Activated T-cell treated with anti-CD3 and anti-CD28 coated beads for 24 hours (primary cell): Measurements from ENCODE around the gene KLF3.

Experiments
- DNase-seq: peaks from one replicate; pipeline ENCODE4 v3.0.0-alpha.2; 2020; ENCODE audit warnings: low read depth

KLF3 gene

GRCh38 chr4:38656111-38656510, 7.9 kb upstream of the KLF3 start:
- DNase-seq: no peak

GRCh38 chr4:38659346-38659745, 4.7 kb upstream of the KLF3 start:
- no peak for DNase-seq

GRCh38 chr4:38660838-38661237, 3.2 kb upstream of the KLF3 start:
- DNase-seq: no peak

- no peak for DNase-seq
Measured at GRCh38 chr4:38661371-38661770, 2.6 kb upstream of the KLF3 start.

- no peak for DNase-seq
Measured at GRCh38 chr4:38662522-38663089, 1.4 kb upstream of the KLF3 start.

- peak; percentile 44 for DNase-seq
Measured at GRCh38 chr4:38663090-38663800, 754 bp upstream of the KLF3 start.

GRCh38 chr4:38664706-38665401, 855 bp downstream of the KLF3 start:
- DNase-seq: no peak

- no peak for DNase-seq
Measured at GRCh38 chr4:38665551-38666411, 1.8 kb downstream of the KLF3 start.

- DNase-seq: no peak
Measured at GRCh38 chr4:38666766-38667084, 2.7 kb downstream of the KLF3 start.

- DNase-seq: peak; percentile 42
Measured at GRCh38 chr4:38667085-38667893, 3.3 kb downstream of the KLF3 start.

- no peak for DNase-seq
Measured at GRCh38 chr4:38668203-38668971, 4.4 kb downstream of the KLF3 start.

- no peak for DNase-seq
Measured at GRCh38 chr4:38669208-38669607, 5.2 kb downstream of the KLF3 start.

GRCh38 chr4:38670109-38670901, 6.3 kb downstream of the KLF3 start:
- no peak for DNase-seq

GRCh38 chr4:38670939-38671591, 7.1 kb downstream of the KLF3 start:
- no peak for DNase-seq

- no peak for DNase-seq
Measured at GRCh38 chr4:38671592-38671940, 7.6 kb downstream of the KLF3 start.

- DNase-seq: no peak
Measured at GRCh38 chr4:38672074-38672396, 8.0 kb downstream of the KLF3 start.

GRCh38 chr4:38672397-38673129, 8.6 kb downstream of the KLF3 start:
- DNase-seq: no peak

- DNase-seq: no peak
Measured at GRCh38 chr4:38673130-38673978, 9.4 kb downstream of the KLF3 start.
